Measurements from ENCODE around the gene IGF2BP1.
A peak's percentile ranks its signal among the peaks of the same experiment; 100 is the strongest.
"Not testable (repeated sequence)": the region's sequence is repeated elsewhere in the genome, so short reads cannot be mapped to it uniquely, and the experiment has no call there.

Gene IGF2BP1

GRCh38 chr17:48995974-48996721, 1.0 kb upstream of the IGF2BP1 start:
- peak; percentile 96 for DNase-seq

GRCh38 chr17:48996722-48997102, 473 bp upstream of the IGF2BP1 start:
- no peak for DNase-seq

GRCh38 chr17:48997827-48998586, 822 bp downstream of the IGF2BP1 start:
- DNase-seq: peak; percentile 63

GRCh38 chr17:48998587-48999440, 1.6 kb downstream of the IGF2BP1 start:
- DNase-seq: peak; percentile 53

GRCh38 chr17:49000943-49001342, 3.8 kb downstream of the IGF2BP1 start:
- no peak for DNase-seq

- DNase-seq: no peak
Observed at GRCh38 chr17:49001671-49002070, 4.5 kb downstream of the IGF2BP1 start.

GRCh38 chr17:49002331-49002730, 5.1 kb downstream of the IGF2BP1 start:
- no peak for DNase-seq

- no peak for DNase-seq
Observed at GRCh38 chr17:49002766-49003165, 5.6 kb downstream of the IGF2BP1 start.

GRCh38 chr17:49003557-49004511, 6.6 kb downstream of the IGF2BP1 start:
- peak; percentile 72 for DNase-seq

GRCh38 chr17:49005140-49005539, 8.0 kb downstream of the IGF2BP1 start:
- DNase-seq: no peak

- DNase-seq: not testable (repeated sequence)
Observed at GRCh38 chr17:49008908-49009307, 11.7 kb downstream of the IGF2BP1 start.

GRCh38 chr17:49012769-49013255, 15.6 kb downstream of the IGF2BP1 start:
- DNase-seq: no peak

GRCh38 chr17:49013311-49014213, 16.4 kb downstream of the IGF2BP1 start:
- peak; percentile 85 for DNase-seq

GRCh38 chr17:49015179-49015923, 18.2 kb downstream of the IGF2BP1 start:
- no peak for DNase-seq

- DNase-seq: no peak
Observed at GRCh38 chr17:49015924-49016774, 19.0 kb downstream of the IGF2BP1 start.

GRCh38 chr17:49016775-49017463, 19.7 kb downstream of the IGF2BP1 start:
- DNase-seq: peak; percentile 81

GRCh38 chr17:49018116-49018612, 21.0 kb downstream of the IGF2BP1 start:
- no peak for DNase-seq

GRCh38 chr17:49018748-49019147, 21.6 kb downstream of the IGF2BP1 start:
- no peak for DNase-seq
